ENCODE data around the gene GALNT13. TPM values are rescaled to one million over a fixed set of nuclear protein-coding genes. Genes with fewer than 3 reads are reported as not detected.

GALNT13 gene
- total and polyA plus RNA-seq, 4 donors, result not detected

GRCh38 chr2:154203206-154203605, 331.5 kb downstream of the GALNT13 start (continued):
- no peak for TF ChIP-seq REST (IDR thresholded peaks at IDR 0.05)
- no peak for TF ChIP-seq MAX (IDR thresholded peaks at IDR 0.05)
- no peak for TF ChIP-seq RAD21 (IDR thresholded peaks at IDR 0.05)
- TF ChIP-seq RXRA (IDR thresholded peaks at IDR 0.05), result no peak
- no peak for TF ChIP-seq FOXA1 (IDR thresholded peaks at IDR 0.05)

- Histone ChIP-seq H3K36me3 (ENCODE audit: control insufficient read depth in 4 of 4, insufficient read depth in 3 of 4, low read depth in 1 of 4, low read length in 3 of 4) (no peaks in the 10 kb centered on the region), H3K4me3 (ENCODE audit: low read depth in 1 of 3, low read length in 3 of 3) (no peak overlapping the region), H3K9ac (ENCODE audit: low read depth in 1 of 2, low read length in 2 of 2) (no peak overlapping the region), H3K27me3 (ENCODE audit: control insufficient read depth in 4 of 4, insufficient read depth in 4 of 4, low read length in 3 of 4) (no peaks in the 10 kb centered on the region), H3K4me1 (ENCODE audit: control insufficient read depth in 4 of 4, insufficient read depth in 4 of 4, low read length in 3 of 4) (no peaks in the 10 kb centered on the region), H3K9me3 (ENCODE audit: control insufficient read depth in 4 of 4, low read length in 3 of 4) (no peaks in the 10 kb centered on the region), H3K27ac (ENCODE audit: low read depth in 1 of 2, low read length in 2 of 2) (no peak overlapping the region)
- 69% methylated on average over 2 of the region's 2 CpGs for WGBS
- DNase-seq (ENCODE audit: low spot score), result no peak
- TF ChIP-seq JUND (IDR thresholded peaks at IDR 0.05) (no peak), EGR1 (IDR thresholded peaks at IDR 0.05; ENCODE audit: low read depth in 2 of 2) (no peak), RXRA (IDR thresholded peaks at IDR 0.05) (no peak), ATF3 (IDR thresholded peaks at IDR 0.05) (no peak), REST (IDR thresholded peaks at IDR 0.05) (no peak), GABPA (IDR thresholded peaks at IDR 0.05 in 1 of 2, conservative IDR thresholded peaks at IDR 0.05 in 1 of 2) (no peak), FOXA2 (IDR thresholded peaks at IDR 0.05) (no peak)
These were observed 332.2 kb downstream of the GALNT13 start for GRCh38 chr2:154203902-154204301.

GRCh38 chr2:154207288-154208047, 335.7 kb downstream of the GALNT13 start:
- WGBS, result 83% methylated on average over 2 of the region's 2 CpGs
- H3K27ac ChIP-seq (ENCODE audit: low read depth in 1 of 2, low read length in 2 of 2), result no peak overlapping the region
- H3K36me3 ChIP-seq (ENCODE audit: control insufficient read depth in 4 of 4, insufficient read depth in 3 of 4, low read depth in 1 of 4, low read length in 3 of 4), result no peaks in the 10 kb centered on the region
- no peak for DNase-seq (ENCODE audit: low spot score)
- TF ChIP-seq GABPA (IDR thresholded peaks at IDR 0.05 in 1 of 2, conservative IDR thresholded peaks at IDR 0.05 in 1 of 2) (no peak), ZBTB33 (IDR thresholded peaks at IDR 0.05) (no peak), MAX (IDR thresholded peaks at IDR 0.05) (no peak), ATF3 (IDR thresholded peaks at IDR 0.05) (no peak), TAF1 (conservative IDR thresholded peaks at IDR 0.05) (no peak), RAD21 (IDR thresholded peaks at IDR 0.05) (no peak), RXRA (IDR thresholded peaks at IDR 0.05) (no peak), JUND (IDR thresholded peaks at IDR 0.05) (no peak), EGR1 (IDR thresholded peaks at IDR 0.05; ENCODE audit: low read depth in 2 of 2) (no peak), HNF4G (IDR thresholded peaks at IDR 0.05) (no peak), NR2F2 (IDR thresholded peaks at IDR 0.05) (no peak), FOXA2 (IDR thresholded peaks at IDR 0.05) (no peak), FOXA1 (IDR thresholded peaks at IDR 0.05) (no peak), YY1 (IDR thresholded peaks at IDR 0.05) (no peak)
- H3K4me3 ChIP-seq (ENCODE audit: low read depth in 1 of 3, low read length in 3 of 3), result no peak overlapping the region
- no peak overlapping the region for H3K9ac ChIP-seq (ENCODE audit: low read depth in 1 of 2, low read length in 2 of 2)
- no peaks in the 10 kb centered on the region for H3K4me1 ChIP-seq (ENCODE audit: control insufficient read depth in 4 of 4, insufficient read depth in 4 of 4, low read length in 3 of 4)
- no peaks in the 10 kb centered on the region for H3K27me3 ChIP-seq (ENCODE audit: control insufficient read depth in 4 of 4, insufficient read depth in 4 of 4, low read length in 3 of 4)
- H3K9me3 ChIP-seq (ENCODE audit: control insufficient read depth in 4 of 4, low read length in 3 of 4), result no peaks in the 10 kb centered on the region

Data from liver (tissue), 9 donors.